Fibroblast of lung (primary cell): ENCODE data around the gene CIB2.

ENCODE experiments used
- CTCF ChIP-seq, 2 donors: IDR thresholded peaks in 1 of 2; conservative IDR thresholded peaks in 1 of 2; 1 replicate in 1 of 2; 2 replicates in 1 of 2; pipeline ENCODE4 v1.5.1; 2011 to 2012; ENCODE audit warnings: low read length in 2 of 2, control low read depth in 1 of 2, inconsistent platforms in 1 of 2, low read depth in 1 of 2, mild to moderate bottlenecking in 1 of 2
- EZH2 ChIP-seq: IDR thresholded peaks from 2 replicates; pipeline ENCODE4 v1.5.1; 2012; ENCODE audit warnings: low read length, control low read depth, mild to moderate bottlenecking; ENCODE audit errors: missing control alignments

GRCh38 chr15:78054966-78055365 lies 76.3 kb downstream of the CIB2 start:
- no peak for TF ChIP-seq CTCF (conservative IDR thresholded peaks at IDR 0.05 in 1 of 2, IDR thresholded peaks at IDR 0.05 in 1 of 2; ENCODE audit: low read depth in 1 of 2, low read length in 2 of 2)
- TF ChIP-seq EZH2: no peak
